ENCODE results near the gene PRKCD.

The PRKCD gene

DNA sequence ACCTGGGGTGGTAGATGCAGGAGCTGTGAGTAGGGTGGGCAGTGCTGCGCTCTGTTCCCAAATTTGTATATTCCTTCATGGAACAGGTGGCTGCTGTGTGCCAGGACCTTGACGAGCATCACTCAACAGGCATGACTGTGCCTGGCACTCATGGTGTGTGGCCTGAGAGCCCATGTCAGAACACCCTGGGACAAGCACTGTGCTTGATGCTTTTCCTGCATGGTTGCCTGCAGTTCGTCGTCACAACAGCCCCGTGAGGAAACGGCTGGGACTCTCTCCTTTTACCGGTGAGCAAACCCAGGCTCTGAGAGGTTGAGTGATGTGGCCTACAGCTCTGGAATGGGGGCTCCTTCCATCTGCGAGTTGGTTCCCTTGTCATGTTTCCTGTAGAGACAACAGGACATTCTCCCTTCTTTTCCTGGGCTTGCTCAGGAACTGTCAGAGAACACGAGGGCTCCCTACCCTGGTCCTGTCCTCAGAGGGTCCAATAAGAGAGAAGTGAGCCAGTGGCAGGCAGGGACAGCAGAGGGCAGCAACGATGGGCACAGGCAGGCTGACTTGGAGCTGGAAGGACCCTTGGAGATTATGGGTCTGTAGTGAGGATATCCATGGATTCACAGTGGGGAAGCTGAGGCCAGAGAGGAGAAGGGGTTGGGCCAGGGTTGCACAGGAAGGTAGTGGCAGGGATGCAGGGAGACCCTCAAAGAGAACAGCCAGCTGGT, 37.4 kb downstream of the PRKCD start:
- no peak for DNase-seq (ENCODE audit: low spot score)
- TF ChIP-seq, protein P1, sequence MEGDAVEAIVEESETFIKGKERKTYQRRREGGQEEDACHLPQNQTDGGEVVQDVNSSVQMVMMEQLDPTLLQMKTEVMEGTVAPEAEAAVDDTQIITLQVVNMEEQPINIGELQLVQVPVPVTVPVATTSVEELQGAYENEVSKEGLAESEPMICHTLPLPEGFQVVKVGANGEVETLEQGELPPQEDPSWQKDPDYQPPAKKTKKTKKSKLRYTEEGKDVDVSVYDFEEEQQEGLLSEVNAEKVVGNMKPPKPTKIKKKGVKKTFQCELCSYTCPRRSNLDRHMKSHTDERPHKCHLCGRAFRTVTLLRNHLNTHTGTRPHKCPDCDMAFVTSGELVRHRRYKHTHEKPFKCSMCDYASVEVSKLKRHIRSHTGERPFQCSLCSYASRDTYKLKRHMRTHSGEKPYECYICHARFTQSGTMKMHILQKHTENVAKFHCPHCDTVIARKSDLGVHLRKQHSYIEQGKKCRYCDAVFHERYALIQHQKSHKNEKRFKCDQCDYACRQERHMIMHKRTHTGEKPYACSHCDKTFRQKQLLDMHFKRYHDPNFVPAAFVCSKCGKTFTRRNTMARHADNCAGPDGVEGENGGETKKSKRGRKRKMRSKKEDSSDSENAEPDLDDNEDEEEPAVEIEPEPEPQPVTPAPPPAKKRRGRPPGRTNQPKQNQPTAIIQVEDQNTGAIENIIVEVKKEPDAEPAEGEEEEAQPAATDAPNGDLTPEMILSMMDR (IDR thresholded peaks at IDR 0.05; ENCODE audit: borderline replicate concordance, control extremely low read depth, extremely low read depth, insufficient read depth, missing control alignments) = no peak
- in situ Hi-C loops (cut with MboI; ENCODE audit: low sequenced_read_pairs, unreplicated experiment) = no loop called here

DNA sequence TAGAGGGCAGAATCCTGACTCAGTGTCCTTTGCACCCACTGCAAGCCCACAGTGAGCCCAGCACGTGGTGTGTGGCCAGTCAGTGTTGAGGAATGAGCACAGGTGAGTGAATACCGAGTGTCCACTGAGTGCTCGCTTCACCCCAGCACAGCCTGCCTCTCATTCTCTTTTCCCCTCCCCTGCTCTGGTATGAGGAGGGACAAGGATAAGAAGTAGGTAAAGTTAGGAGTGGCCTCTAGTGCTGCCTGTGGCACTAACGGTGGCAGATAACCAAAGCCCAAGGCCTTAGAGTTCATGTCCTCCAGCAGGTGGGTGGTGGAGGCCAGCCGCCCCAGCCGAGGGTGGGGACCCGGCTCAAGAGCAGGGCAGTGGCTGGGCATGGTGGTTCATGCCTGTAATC, 38.0 kb downstream of the PRKCD start:
- DNase-seq (ENCODE audit: low spot score) = no peak
- in situ Hi-C loops (cut with MboI; ENCODE audit: low sequenced_read_pairs, unreplicated experiment) = no loop called here
- TF ChIP-seq, protein P1 (IDR thresholded peaks at IDR 0.05; ENCODE audit: borderline replicate concordance, control extremely low read depth, extremely low read depth, insufficient read depth, missing control alignments) = no peak

DNA sequence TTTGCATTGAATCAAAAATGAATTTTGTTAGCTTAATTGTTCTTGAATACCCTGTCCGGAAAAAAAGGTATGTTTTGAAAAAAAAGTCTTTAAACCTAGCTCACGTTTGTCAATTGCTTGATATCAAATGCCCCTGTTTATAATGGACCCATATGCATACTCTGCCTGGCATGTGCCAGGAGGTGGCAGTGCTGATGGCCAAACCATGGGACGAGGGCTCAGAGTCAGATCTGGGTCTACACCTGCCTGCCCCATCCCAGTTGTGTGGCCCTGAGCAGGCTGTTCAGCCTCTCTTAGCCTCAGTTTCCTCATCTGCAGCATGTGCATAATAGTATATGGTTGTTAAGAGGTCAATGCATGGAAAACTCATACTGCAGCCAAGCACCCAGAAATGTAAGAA, 38.8 kb downstream of the PRKCD start:
- TF ChIP-seq, protein P1 (IDR thresholded peaks at IDR 0.05; ENCODE audit: borderline replicate concordance, control extremely low read depth, extremely low read depth, insufficient read depth, missing control alignments) = no peak
- no peak for DNase-seq (ENCODE audit: low spot score)
- in situ Hi-C loops (cut with MboI; ENCODE audit: low sequenced_read_pairs, unreplicated experiment) = loop anchor here (5.0 kb wide), 2 partner anchors 63 to 88 kb away; no protein-coding TSS in a partner anchor

DNA sequence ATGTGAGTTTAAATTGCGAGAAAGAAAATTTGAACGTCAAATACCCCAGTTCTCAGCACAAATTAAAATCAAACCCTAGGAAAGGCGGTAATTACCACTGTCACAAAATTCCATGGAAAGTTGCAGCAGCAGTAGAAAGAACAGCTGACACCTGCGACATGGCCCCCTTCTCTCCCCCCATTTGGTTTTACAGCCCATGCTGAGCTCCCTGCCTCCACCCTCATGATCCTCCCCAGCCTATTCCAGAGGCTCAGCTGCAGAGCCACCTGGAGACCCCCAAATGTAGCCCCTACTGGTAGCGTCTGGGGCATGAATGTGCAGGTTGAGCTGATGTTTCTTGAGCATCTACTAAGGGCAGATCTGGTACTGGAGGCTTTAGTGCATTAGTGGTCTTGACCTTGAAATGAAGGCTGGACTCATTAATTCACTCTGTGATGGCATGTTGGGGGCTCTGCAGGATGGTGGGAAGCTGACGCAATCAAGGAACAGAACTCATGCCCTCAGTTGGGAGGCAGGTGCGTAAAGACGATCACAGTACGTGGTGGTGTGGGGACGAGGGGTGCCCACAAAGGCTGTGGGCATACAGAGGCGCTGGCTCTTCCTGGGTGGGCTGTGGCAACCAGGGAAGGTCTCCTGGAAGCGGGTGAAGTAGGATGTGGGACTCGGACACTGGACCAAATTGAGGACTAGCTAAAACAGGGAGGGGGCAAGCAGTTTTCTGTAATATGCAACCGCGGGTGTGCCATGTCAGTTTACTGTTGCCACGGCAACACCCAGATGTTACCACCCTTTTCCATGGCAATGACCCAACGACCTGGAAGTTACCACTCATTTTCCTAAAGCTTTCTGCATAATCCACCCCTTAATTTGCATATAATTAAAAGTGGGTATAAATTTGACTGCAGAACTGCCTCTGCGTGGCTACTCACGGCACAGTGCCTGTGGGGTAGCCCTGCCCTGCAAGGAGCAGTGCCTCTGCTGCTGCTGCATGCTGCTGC, 39.8 kb downstream of the PRKCD start:
- TF ChIP-seq, protein P1 (IDR thresholded peaks at IDR 0.05; ENCODE audit: borderline replicate concordance, control extremely low read depth, extremely low read depth, insufficient read depth, missing control alignments) = no peak
- in situ Hi-C loops (cut with MboI; ENCODE audit: low sequenced_read_pairs, unreplicated experiment) = loop anchor here (5.0 kb wide), 2 partner anchors 63 to 88 kb away; no protein-coding TSS in a partner anchor
- DNase-seq (ENCODE audit: low spot score) = no peak

GRCh38 chr3:53202331-53203015, 41.5 kb downstream of the PRKCD start:
- in situ Hi-C loops (cut with MboI; ENCODE audit: low sequenced_read_pairs, unreplicated experiment) = loop anchor here (5.0 kb wide), 2 partner anchors 65 to 90 kb away; no protein-coding TSS in a partner anchor
- TF ChIP-seq, protein P1 (IDR thresholded peaks at IDR 0.05; ENCODE audit: borderline replicate concordance, control extremely low read depth, extremely low read depth, insufficient read depth, missing control alignments) = no peak
- DNase-seq (ENCODE audit: low spot score) = no peak

All from GM13976 (cell line).